A673 (cell line): ENCODE measurements around the gene ANO4.

ENCODE experiments used
- EZH2 ChIP-seq: fragments of 200-600 bp; sonication (generic); IDR thresholded peaks from 2 replicates; pipeline ENCODE4 v1.6.1; 2017; ENCODE audit warnings: borderline replicate concordance, low read depth, mild to moderate bottlenecking, mixed read lengths, antibody characterized with exemption, low read length; ENCODE audit not compliant: poor library complexity, severe bottlenecking
- TF ChIP-seq, protein P1 (sequence below): fragments of 300-800, 200-600 bp; sonication (generic); conservative IDR thresholded peaks from 2 replicates; pipeline ENCODE4 v1.5.1; 2017; ENCODE audit warnings: low read depth, mild to moderate bottlenecking, antibody characterized with exemption, low read length, moderate library complexity, mixed read lengths

DNA sequence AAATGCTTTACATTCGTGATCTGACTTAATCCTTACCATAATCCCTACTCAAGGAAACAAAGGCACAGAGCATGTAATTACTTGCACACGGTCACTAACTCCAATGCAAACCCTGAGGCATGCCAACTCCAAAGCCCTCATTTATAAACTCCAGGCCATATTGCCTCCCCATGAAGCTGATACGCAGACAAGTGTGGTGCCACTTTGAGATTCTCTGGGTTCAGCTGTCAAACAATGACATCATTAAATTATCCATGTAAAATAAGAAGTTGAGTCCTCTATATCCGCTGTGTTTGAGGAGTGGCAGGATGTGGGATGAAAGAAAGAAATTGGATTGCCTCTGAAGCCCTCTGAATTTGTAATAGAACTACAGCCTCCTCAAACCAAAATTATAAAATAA is 62.8 kb downstream of the ANO4 start:
- TF ChIP-seq, protein P1, sequence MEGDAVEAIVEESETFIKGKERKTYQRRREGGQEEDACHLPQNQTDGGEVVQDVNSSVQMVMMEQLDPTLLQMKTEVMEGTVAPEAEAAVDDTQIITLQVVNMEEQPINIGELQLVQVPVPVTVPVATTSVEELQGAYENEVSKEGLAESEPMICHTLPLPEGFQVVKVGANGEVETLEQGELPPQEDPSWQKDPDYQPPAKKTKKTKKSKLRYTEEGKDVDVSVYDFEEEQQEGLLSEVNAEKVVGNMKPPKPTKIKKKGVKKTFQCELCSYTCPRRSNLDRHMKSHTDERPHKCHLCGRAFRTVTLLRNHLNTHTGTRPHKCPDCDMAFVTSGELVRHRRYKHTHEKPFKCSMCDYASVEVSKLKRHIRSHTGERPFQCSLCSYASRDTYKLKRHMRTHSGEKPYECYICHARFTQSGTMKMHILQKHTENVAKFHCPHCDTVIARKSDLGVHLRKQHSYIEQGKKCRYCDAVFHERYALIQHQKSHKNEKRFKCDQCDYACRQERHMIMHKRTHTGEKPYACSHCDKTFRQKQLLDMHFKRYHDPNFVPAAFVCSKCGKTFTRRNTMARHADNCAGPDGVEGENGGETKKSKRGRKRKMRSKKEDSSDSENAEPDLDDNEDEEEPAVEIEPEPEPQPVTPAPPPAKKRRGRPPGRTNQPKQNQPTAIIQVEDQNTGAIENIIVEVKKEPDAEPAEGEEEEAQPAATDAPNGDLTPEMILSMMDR, result no peak
- no peak for TF ChIP-seq EZH2
